Effector memory CD4-positive, alpha-beta T cell (primary cell): Measurements from ENCODE around the gene TPH2.

Experiments
- DNase-seq, 3 donors: peaks; one replicate each; pipeline ENCODE4 v3.0.0-alpha.2; 2020
- H3K27ac ChIP-seq: 2 replicates; pipeline ENCODE4 v1.7.0; 2013; ENCODE audit warnings: mild to moderate bottlenecking, low read length, moderate library complexity; ENCODE audit not compliant: insufficient read depth, poor library complexity, severe bottlenecking
- H3K27me3 ChIP-seq: replicated peaks from 2 replicates; pipeline ENCODE4 v1.7.0; 2013; ENCODE audit warnings: mild to moderate bottlenecking, low read length; ENCODE audit not compliant: insufficient read depth, control insufficient read depth, poor library complexity, severe bottlenecking
- H3K36me3 ChIP-seq: 2 replicates; pipeline ENCODE4 v1.7.0; 2013; ENCODE audit warnings: mild to moderate bottlenecking, low read length, moderate library complexity; ENCODE audit not compliant: control insufficient read depth, insufficient read depth
- H3K4me1 ChIP-seq: 2 replicates; pipeline ENCODE4 v1.7.0; 2013; ENCODE audit warnings: low read length, mild to moderate bottlenecking; ENCODE audit not compliant: control insufficient read depth, insufficient read depth, poor library complexity, severe bottlenecking
- H3K4me3 ChIP-seq: 2 replicates; pipeline ENCODE4 v1.7.0; 2013; ENCODE audit warnings: low read length, low read depth, mild to moderate bottlenecking; ENCODE audit not compliant: insufficient read depth, poor library complexity, severe bottlenecking
- H3K9me3 ChIP-seq: 2 replicates; pipeline ENCODE4 v1.7.0; 2013; ENCODE audit warnings: mild to moderate bottlenecking, low read length, moderate library complexity; ENCODE audit not compliant: control insufficient read depth

The TPH2 gene

GRCh38 chr12:72041811-72042210, 103.2 kb downstream of the TPH2 start:
- H3K27ac ChIP-seq: no peak overlapping the region
- H3K36me3 ChIP-seq: no peaks in the 10 kb centered on the region
- H3K9me3 ChIP-seq: no peaks in the 10 kb centered on the region
- no peaks in the 10 kb centered on the region for H3K27me3 ChIP-seq
- H3K4me3 ChIP-seq: no peak overlapping the region
- DNase-seq: no peak
- H3K4me1 ChIP-seq: no peaks in the 10 kb centered on the region

- H3K36me3 ChIP-seq: no peaks in the 10 kb centered on the region
- no peak for DNase-seq
- no peaks in the 10 kb centered on the region for H3K4me1 ChIP-seq
- no peak overlapping the region for H3K27ac ChIP-seq
- no peaks in the 10 kb centered on the region for H3K27me3 ChIP-seq
- H3K4me3 ChIP-seq: no peak overlapping the region
- no peaks in the 10 kb centered on the region for H3K9me3 ChIP-seq
Measured at GRCh38 chr12:72053604-72054003, 115.0 kb downstream of the TPH2 start.

DNA sequence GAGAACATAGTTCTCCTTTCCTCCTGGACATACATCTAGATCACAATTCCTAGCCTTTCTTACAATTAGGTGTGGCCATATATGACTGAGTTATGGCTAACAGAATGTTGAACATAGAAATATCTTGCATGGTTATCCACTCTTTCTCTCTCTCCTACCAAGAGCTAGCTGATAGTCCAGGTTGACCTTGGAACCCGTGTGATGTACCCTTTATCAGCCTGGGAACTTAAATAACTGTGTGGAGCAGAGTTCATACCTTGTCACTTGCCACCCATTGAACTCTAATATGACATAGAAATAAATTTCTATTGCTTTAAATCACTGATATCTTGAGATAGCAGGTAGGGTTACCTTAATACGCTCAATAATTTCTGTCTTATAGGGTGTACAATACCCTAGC, 115.9 kb downstream of the TPH2 start:
- Histone ChIP-seq H3K4me3 (no peak overlapping the region), H3K27ac (no peak overlapping the region), H3K4me1 (no peaks in the 10 kb centered on the region), H3K27me3 (no peaks in the 10 kb centered on the region), H3K36me3 (no peaks in the 10 kb centered on the region), H3K9me3 (no peaks in the 10 kb centered on the region)
- DNase-seq: no peak

- H3K9me3 ChIP-seq: no peaks in the 10 kb centered on the region
- no peaks in the 10 kb centered on the region for H3K4me1 ChIP-seq
- H3K27me3 ChIP-seq: no peaks in the 10 kb centered on the region
- H3K27ac ChIP-seq: no peak overlapping the region
- no peak overlapping the region for H3K4me3 ChIP-seq
- no peak for DNase-seq
- H3K36me3 ChIP-seq: no peaks in the 10 kb centered on the region
Measured at GRCh38 chr12:72057330-72057914, 118.8 kb downstream of the TPH2 start.

- H3K36me3 ChIP-seq: no peaks in the 10 kb centered on the region
- no peaks in the 10 kb centered on the region for H3K4me1 ChIP-seq
- no peak overlapping the region for H3K4me3 ChIP-seq
- no peak for DNase-seq
- no peaks in the 10 kb centered on the region for H3K27me3 ChIP-seq
- H3K9me3 ChIP-seq: no peaks in the 10 kb centered on the region
- no peak overlapping the region for H3K27ac ChIP-seq
Measured at GRCh38 chr12:72063073-72063472, 124.4 kb downstream of the TPH2 start.

DNA sequence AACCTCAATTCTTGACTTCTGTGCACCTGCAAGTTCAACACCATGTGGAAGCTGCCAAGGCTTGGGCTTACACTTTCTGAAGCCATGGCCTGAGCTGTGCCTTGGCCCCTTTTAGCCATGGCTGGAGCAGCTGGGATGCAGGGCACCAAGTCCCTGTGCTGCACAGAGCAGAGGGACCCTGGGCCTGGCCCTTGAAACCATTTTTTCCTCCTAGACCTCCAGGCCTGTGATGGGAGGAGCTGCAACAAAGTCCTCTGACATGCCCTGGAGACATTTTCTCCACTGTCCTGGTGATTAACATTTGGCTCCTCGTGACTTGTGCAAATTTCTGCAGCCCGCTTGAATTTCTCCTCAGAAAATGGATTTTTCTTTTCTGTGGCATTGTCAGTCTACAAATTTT, 132.4 kb downstream of the TPH2 start:
- Histone ChIP-seq H3K27ac (no peak overlapping the region), H3K36me3 (no peaks in the 10 kb centered on the region), H3K9me3 (no peaks in the 10 kb centered on the region), H3K4me3 (no peak overlapping the region), H3K4me1 (no peaks in the 10 kb centered on the region), H3K27me3 (no peaks in the 10 kb centered on the region)
- DNase-seq: no peak

DNA sequence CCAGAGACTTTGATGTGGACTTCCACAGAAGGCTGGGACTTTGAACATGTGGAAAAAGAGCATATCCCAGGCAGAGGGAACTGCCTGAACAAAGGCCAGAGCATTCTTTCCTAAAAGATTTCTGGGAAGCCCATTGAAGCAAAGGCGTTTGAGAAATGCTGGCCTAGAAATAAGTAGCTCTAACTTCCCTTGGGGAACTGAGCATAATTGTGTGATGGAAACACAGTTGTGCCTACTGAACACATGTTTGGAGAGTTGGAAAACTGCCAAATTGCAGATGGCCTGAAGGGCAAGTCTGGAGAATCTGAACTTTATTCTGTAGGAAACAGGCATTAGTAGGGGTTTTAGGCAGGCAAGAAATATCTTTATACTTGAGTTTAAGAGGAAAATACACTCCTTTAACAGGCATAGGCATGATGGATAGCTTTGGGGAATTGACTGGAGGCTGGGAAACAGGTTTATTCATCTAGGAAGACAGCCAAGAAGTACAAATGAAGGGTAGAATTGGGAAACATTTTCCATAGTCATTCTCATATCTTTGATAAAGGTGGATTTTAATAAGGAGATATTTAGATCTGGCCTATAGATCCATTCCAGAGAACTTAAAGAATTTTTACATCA, 134.1 kb downstream of the TPH2 start:
- Histone ChIP-seq H3K4me3 (no peak overlapping the region), H3K4me1 (no peaks in the 10 kb centered on the region), H3K27me3 (no peaks in the 10 kb centered on the region), H3K9me3 (no peaks in the 10 kb centered on the region), H3K36me3 (no peaks in the 10 kb centered on the region), H3K27ac (no peak overlapping the region)
- DNase-seq: no peak

- no peak overlapping the region for H3K4me3 ChIP-seq
- H3K9me3 ChIP-seq: no peaks in the 10 kb centered on the region
- H3K36me3 ChIP-seq: no peaks in the 10 kb centered on the region
- H3K27ac ChIP-seq: no peak overlapping the region
- DNase-seq: no peak
- H3K4me1 ChIP-seq: no peaks in the 10 kb centered on the region
- no peaks in the 10 kb centered on the region for H3K27me3 ChIP-seq
Measured at GRCh38 chr12:72074065-72074464, 135.4 kb downstream of the TPH2 start.

DNA sequence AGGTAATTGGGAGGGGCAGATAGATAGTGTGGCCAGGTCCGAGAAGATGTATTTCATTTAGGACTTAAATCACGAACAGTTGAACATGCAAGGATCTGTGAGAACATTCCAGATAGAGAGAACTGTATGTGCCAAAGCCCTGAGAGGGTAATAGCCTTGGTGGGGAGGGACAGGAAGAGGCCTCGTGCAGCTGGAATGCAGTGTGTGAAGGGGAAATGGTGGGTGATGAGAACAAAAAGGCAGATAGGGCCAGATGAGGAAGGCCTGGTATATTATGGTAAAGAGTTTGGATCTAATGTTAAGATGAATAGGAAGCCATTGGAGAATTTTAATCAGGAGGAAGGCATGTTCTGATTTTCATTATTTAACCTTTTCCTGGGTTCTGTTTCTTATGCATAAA, 136.3 kb downstream of the TPH2 start:
- Histone ChIP-seq H3K9me3 (no peaks in the 10 kb centered on the region), H3K4me3 (no peak overlapping the region), H3K27me3 (no peaks in the 10 kb centered on the region), H3K36me3 (no peaks in the 10 kb centered on the region), H3K27ac (no peak overlapping the region), H3K4me1 (no peaks in the 10 kb centered on the region)
- DNase-seq: no peak

GRCh38 chr12:72075401-72075800, 136.8 kb downstream of the TPH2 start:
- no peak overlapping the region for H3K4me3 ChIP-seq

More at GRCh38 chr12:72075401-72075800, 136.8 kb downstream of the TPH2 start:
- Histone ChIP-seq H3K36me3 (no peaks in the 10 kb centered on the region), H3K27ac (no peak overlapping the region), H3K4me1 (no peaks in the 10 kb centered on the region), H3K9me3 (no peaks in the 10 kb centered on the region), H3K27me3 (no peaks in the 10 kb centered on the region)
- no peak for DNase-seq
